ENCODE data around the gene STAG1. TPM values are rescaled to one million over a fixed set of nuclear protein-coding genes. Genes with fewer than 3 reads are reported as not detected.
"Not testable (repeated sequence)": the region's sequence is repeated elsewhere in the genome, so short reads cannot be mapped to it uniquely, and the experiment has no call there.

Gene STAG1
- total RNA-seq, 2 experiments from 2014 or later: 28.0 to 29.7 TPM

DNA sequence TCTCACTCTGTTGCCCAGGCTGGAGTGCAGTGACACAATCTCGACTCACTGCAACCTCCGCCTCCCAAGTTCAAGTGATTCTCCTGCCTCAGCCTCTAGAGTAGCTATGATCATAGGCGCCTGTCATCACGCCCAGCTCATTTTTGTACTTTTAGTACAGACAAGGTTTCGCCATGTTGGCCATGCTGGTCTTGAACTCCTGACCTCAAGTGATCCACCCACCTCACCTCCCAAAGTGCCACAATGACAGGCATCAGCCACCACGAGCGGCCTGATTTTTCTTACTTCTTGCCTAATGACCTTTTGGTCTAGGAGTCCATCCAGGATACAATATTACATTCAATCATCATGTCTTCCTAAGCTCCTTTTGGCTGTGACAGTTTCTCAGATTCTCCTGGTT, 146.0 kb downstream of the STAG1 start:
- H3K27me3 Mint-ChIP-seq (ENCODE audit: low read depth); H3K4me3 Mint-ChIP-seq; H3K9me3 Mint-ChIP-seq; DNase-seq; intact Hi-C loops (cut with micrococcal nuclease); H3K4me1 Mint-ChIP-seq (ENCODE audit: low read depth); H3K27ac Mint-ChIP-seq: not testable (repeated sequence)
- CTCF ChIA-PET: interaction anchor here (0.6 kb wide), 1 partner anchor 528 kb away, joined by 4 read pairs; no protein-coding TSS in a partner anchor
- peaks cover 16% of the 10 kb centered on the region for H3K36me3 Mint-ChIP-seq (ENCODE audit: low read depth)

DNA sequence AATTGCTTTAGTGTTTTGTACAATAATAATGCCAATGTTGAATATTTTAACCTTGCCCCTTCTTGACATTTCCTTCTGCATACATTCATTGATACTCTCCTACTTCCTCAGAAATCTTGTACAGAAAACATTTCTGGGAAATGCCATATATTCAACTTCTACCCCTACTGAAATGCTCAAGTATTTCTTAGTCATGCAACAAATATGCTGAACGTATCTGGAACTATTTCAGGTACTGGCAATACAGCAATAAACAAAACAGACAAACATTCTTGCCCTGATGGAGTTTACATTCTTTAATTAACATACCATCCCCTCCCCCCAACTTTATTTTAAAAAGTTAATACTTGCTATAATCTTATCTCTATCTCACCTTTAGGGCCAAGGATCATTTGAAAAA, 147.2 kb downstream of the STAG1 start:
- Mint-ChIP-seq H3K27ac (no peak overlapping the region), H3K9me3 (no peaks in the 10 kb centered on the region), H3K4me3 (no peak overlapping the region), H3K27me3 (ENCODE audit: low read depth) (no peaks in the 10 kb centered on the region), H3K36me3 (ENCODE audit: low read depth) (peaks cover 16% of the 10 kb centered on the region), H3K4me1 (ENCODE audit: low read depth) (peaks cover 3% of the 10 kb centered on the region)
- intact Hi-C loops (cut with micrococcal nuclease): no loop called here
- CTCF ChIA-PET: no interaction called here
- no peak for DNase-seq

DNA sequence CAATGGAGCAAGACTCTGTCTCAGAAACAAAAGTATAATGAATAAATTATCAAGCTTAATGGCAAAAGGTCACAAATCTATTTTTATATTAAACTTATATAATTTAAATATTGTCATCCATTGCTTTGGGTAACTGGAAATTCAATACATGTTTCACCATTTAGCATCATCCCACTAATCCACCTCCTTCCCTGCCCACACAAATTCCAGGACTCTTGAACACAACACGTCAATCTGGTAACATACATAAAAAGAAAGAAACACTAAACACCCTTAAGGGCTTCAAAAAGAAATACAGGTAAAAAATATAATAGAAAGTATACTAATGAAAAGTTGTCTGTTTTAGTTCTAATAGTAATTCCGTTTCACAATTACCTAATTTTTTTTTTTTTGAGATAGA, 149.4 kb downstream of the STAG1 start:
- no peak for DNase-seq
- no peaks in the 10 kb centered on the region for H3K9me3 Mint-ChIP-seq
- CTCF ChIA-PET: interaction anchor here (0.7 kb wide), 1 partner anchor 12 kb away, joined by 6 read pairs; no protein-coding TSS in a partner anchor
- H3K36me3 Mint-ChIP-seq (ENCODE audit: low read depth): peaks cover 17% of the 10 kb centered on the region
- peaks cover 12% of the 10 kb centered on the region for H3K4me1 Mint-ChIP-seq (ENCODE audit: low read depth)
- H3K4me3 Mint-ChIP-seq: no peak overlapping the region
- intact Hi-C loops (cut with micrococcal nuclease): no loop called here
- H3K27me3 Mint-ChIP-seq (ENCODE audit: low read depth): no peaks in the 10 kb centered on the region
- H3K27ac Mint-ChIP-seq: no peak overlapping the region

DNA sequence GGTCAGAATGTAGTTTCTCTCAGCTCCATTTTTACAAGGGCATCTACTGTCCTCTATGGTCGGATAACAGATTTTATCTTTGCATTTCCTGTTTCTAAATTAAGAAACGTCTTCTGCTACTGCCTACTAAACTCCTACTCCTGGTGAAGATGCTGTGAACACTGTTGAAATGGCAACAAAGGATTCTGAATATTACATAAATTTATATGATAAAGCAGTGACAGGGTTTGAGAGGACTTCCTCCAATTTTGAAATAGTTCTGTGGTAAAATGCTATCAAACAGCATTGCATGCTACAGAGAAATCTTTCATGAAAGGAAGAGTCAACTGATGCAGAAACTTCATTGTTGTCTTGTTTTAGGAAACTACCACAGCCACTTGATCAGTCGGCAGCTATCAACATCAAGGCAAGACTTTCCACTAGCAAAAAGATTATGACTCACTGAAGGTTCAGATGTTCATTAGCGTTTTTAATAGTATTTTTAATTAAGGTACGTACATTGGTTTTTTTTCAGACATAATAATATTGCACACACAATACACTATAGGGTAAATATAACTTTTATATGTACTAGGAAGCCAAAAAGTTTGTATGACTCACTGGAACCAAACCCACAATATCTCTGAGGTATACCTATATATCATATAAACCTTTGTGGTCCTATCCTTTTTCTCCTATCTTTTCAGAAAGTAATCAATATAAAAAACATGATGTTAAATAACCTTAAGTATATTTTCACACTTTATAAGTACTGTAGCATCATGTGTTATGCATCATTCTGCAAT, 156.1 kb downstream of the STAG1 start:
- intact Hi-C loops (cut with micrococcal nuclease): no loop called here
- CTCF ChIA-PET: no interaction called here
- Mint-ChIP-seq H3K36me3 (ENCODE audit: low read depth) (peaks cover 11% of the 10 kb centered on the region), H3K27ac (no peak overlapping the region), H3K4me3 (no peak overlapping the region), H3K9me3 (no peaks in the 10 kb centered on the region), H3K27me3 (ENCODE audit: low read depth) (no peaks in the 10 kb centered on the region), H3K4me1 (ENCODE audit: low read depth) (peaks cover 22% of the 10 kb centered on the region)
- no peak for DNase-seq

DNA sequence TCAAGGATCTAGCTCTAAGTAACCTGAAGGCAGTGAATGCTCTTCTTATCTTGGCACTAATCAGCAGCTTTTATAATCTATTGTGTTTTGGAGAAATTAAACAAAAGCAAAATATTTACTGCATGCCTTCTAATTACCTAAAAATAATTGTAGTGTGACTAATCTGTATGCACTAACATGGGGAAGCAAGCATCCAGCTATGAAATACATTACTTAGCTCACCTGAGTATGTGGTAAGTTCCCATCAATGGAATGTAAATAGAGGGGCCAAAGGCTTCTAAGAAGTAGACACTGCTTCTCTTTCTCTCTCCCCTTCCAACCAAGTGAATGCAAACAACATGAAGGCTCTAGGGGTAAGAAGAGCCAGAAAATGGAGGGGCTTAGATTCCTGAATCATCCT, 165.6 kb downstream of the STAG1 start:
- CTCF ChIA-PET: no interaction called here
- no peak for DNase-seq
- intact Hi-C loops (cut with micrococcal nuclease): no loop called here
- Mint-ChIP-seq H3K27ac (no peak overlapping the region), H3K9me3 (no peaks in the 10 kb centered on the region), H3K27me3 (ENCODE audit: low read depth) (no peaks in the 10 kb centered on the region), H3K4me1 (ENCODE audit: low read depth) (peaks cover 7% of the 10 kb centered on the region), H3K36me3 (ENCODE audit: low read depth) (peaks cover 14% of the 10 kb centered on the region), H3K4me3 (no peak overlapping the region)

DNA sequence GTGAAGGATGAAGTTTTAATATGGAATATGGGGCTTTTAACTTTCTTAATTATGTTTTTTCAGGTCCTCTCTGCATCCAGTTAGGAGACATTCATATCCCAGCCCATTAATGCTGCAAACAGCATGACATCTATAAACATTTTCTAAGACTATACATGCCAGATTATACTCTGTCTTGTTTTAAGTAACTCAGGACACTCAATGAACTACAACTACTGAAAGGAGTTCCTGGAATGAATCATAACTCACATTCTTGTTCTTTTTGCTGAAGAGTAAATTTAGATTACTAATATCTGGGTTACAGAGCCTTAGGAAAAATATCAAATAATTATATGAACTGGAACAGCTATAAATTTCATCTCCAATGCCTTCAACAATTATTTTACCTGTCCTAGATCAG, 167.4 kb downstream of the STAG1 start:
- H3K27me3 Mint-ChIP-seq (ENCODE audit: low read depth): no peaks in the 10 kb centered on the region
- peaks cover 7% of the 10 kb centered on the region for H3K4me1 Mint-ChIP-seq (ENCODE audit: low read depth)
- CTCF ChIA-PET: no interaction called here
- H3K4me3 Mint-ChIP-seq: no peak overlapping the region
- intact Hi-C loops (cut with micrococcal nuclease): no loop called here
- no peaks in the 10 kb centered on the region for H3K9me3 Mint-ChIP-seq
- no peak for DNase-seq
- H3K27ac Mint-ChIP-seq: no peak overlapping the region
- H3K36me3 Mint-ChIP-seq (ENCODE audit: low read depth): peaks cover 14% of the 10 kb centered on the region

DNA sequence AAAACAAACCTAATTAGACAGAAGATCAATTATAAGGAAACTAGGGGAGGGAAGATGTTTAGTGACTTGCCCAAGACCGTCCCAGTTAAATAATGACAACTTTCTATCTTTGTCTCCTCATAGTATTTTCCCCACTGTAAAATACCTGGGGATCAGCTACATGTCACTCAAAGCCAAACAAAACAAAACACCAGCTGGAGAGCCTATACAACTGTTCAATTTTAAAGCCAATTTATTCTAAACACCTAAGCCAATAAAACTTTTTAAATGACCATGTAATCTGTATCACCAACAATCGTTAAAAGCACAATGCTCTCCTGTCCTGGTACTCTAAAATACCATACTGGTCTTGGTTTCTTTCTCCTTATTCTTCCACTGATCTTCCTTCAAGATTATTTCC, 168.4 kb downstream of the STAG1 start:
- no peak overlapping the region for H3K4me3 Mint-ChIP-seq

DNA sequence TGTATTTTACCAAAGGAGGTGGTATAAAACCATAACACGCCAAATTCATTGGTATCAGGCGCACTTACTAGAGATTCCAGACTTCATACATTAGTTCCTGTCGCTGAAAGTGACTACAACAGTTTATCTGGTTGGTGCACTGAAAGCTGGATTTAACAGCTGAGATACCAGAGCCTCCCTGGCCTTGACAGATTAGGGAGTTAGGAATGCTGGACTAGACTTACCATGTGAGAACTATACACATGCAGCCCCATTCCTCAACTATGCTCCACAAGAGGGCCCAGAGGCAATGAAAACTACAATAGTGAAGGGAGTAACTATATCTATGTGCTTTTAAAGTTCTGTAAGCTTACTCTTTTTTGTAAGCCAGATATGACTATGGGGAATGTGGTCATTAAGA, 174.4 kb downstream of the STAG1 start:
- Mint-ChIP-seq H3K27me3 (ENCODE audit: low read depth) (no peaks in the 10 kb centered on the region), H3K27ac (no peak overlapping the region), H3K4me3 (no peak overlapping the region), H3K9me3 (peaks cover 2% of the 10 kb centered on the region), H3K36me3 (ENCODE audit: low read depth) (peaks cover 18% of the 10 kb centered on the region), H3K4me1 (ENCODE audit: low read depth) (no peaks in the 10 kb centered on the region)
- DNase-seq: no peak
- intact Hi-C loops (cut with micrococcal nuclease): no loop called here
- CTCF ChIA-PET: no interaction called here

More for the DNA sequence above, 168.4 kb downstream of the STAG1 start:
- intact Hi-C loops (cut with micrococcal nuclease): no loop called here
- CTCF ChIA-PET: interaction anchor here (0.5 kb wide), 1 partner anchor 26 kb away, joined by 3 read pairs; no protein-coding TSS in a partner anchor
- Mint-ChIP-seq H3K27ac (no peak overlapping the region), H3K9me3 (no peaks in the 10 kb centered on the region), H3K36me3 (ENCODE audit: low read depth) (peaks cover 15% of the 10 kb centered on the region), H3K27me3 (ENCODE audit: low read depth) (no peaks in the 10 kb centered on the region), H3K4me1 (ENCODE audit: low read depth) (peaks cover 7% of the 10 kb centered on the region)
- DNase-seq: no peak

DNA sequence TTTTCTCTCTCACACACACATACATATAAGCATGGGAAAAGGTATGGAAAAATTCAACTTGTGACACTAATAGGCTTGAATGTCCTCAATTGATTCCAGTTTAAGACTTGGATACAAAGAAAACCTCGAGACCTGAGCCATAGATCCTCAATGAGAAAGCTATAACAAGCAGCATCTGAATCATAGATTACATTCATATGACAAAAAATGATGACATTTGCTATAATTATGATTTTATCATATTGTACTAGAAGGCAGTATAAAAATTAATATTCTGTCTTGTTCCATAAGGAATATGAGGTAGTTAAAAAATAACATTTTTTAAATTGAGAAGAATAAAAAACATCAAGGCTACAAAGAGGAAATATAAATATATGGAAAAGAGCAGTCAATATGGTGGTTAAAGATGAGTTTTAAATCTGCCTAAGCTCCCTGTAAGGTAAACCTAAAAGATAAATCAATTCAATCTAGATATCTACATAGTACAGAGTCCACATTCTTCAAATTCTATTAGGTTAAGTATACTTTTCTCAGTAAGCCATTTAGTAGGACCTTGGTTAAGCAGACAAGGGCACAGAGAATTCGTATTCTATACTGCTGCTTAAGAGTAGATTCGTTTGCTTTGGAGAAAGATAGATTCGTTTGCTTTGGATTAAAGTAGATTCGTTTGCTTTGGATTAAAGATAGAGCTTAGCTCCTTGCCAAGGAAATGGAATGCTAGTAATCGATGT, 175.7 kb downstream of the STAG1 start:
- CTCF ChIA-PET: interaction anchor here (1.2 kb wide), 1 partner anchor 176 kb away, joined by 3 read pairs; the partner anchor contains the start of gene STAG1
- H3K27me3 Mint-ChIP-seq (ENCODE audit: low read depth): no peaks in the 10 kb centered on the region
- DNase-seq: no peak
- peaks cover 2% of the 10 kb centered on the region for H3K9me3 Mint-ChIP-seq
- peaks cover 18% of the 10 kb centered on the region for H3K36me3 Mint-ChIP-seq (ENCODE audit: low read depth)
- H3K4me3 Mint-ChIP-seq: no peak overlapping the region
- H3K27ac Mint-ChIP-seq: no peak overlapping the region
- no peaks in the 10 kb centered on the region for H3K4me1 Mint-ChIP-seq (ENCODE audit: low read depth)
- intact Hi-C loops (cut with micrococcal nuclease): no loop called here

DNA sequence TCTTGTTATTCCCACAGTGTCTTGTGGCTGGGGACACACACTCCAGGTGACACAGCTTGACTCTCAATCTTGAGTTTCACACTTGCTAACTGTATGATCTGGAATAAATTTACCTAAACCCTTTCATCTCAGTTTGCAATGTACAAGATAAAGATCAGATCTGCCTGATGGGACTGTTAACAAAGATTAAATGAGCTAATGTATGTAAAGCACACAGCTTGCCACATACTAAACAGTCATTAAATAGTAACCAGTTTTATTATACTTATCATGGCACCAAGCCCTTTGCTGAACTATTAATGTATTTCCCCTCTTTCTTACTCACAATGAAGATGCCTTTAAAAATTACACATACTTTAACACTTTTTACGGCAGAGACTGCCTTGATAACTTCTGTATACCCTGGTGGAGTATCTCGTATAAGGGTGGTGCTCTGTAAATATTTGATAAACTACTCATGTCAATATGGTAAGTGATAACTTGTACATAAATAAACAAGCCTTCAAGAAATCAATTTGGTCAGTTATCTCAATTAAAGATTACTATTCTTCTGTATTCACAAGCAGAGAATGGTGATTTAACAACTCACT, 184.5 kb downstream of the STAG1 start:
- H3K9me3 Mint-ChIP-seq: no peaks in the 10 kb centered on the region
- no peak overlapping the region for H3K27ac Mint-ChIP-seq
- CTCF ChIA-PET: no interaction called here

DNA sequence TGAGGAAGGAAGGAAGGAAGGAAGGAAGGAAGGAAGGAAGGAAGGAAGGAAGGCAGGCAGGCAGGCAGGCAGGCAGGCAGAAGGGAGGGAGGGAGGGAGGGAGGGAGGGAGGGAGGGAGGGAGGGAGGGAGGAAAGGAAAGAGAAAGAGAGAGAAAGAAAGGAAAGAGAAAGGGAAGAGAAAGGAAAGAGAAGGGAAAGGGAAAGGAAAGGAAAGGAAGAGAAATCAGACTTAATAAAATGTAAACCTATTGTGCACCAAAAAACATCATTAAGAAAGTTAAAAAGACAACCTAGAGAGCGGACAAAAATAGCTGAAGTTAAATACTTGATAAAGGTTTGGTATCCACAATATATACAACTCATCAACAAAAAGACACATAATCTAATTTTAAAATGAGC, 187.2 kb downstream of the STAG1 start:
- H3K4me3 Mint-ChIP-seq; DNase-seq; H3K27me3 Mint-ChIP-seq (ENCODE audit: low read depth); H3K27ac Mint-ChIP-seq; intact Hi-C loops (cut with micrococcal nuclease); CTCF ChIA-PET; H3K4me1 Mint-ChIP-seq (ENCODE audit: low read depth); H3K9me3 Mint-ChIP-seq: not testable (repeated sequence)
- peaks cover 16% of the 10 kb centered on the region for H3K36me3 Mint-ChIP-seq (ENCODE audit: low read depth)

More for the DNA sequence above, 184.5 kb downstream of the STAG1 start:
- Mint-ChIP-seq H3K4me1 (ENCODE audit: low read depth) (no peaks in the 10 kb centered on the region), H3K4me3 (no peak overlapping the region), H3K36me3 (ENCODE audit: low read depth) (peaks cover 13% of the 10 kb centered on the region), H3K27me3 (ENCODE audit: low read depth) (no peaks in the 10 kb centered on the region)
- DNase-seq: no peak
- intact Hi-C loops (cut with micrococcal nuclease): no loop called here

DNA sequence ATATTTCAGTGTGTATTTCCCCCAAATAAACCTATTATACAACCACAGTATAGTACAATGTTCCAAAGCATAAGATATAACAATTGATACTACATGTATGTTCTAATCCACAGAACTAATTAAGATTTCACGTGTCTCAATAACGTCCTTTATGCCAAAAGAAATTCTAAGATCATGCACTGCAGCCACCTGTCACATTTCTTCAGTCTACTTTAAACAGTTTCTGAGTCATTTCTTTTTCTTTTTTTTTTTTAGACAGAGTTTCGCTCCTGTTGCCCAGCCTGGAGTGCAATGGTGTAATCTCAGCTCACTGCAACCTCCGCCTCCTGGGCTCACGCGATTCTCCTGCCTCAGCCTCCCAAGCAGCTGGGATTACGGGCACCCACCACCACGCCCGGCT, 190.2 kb downstream of the STAG1 start:
- peaks cover 15% of the 10 kb centered on the region for H3K36me3 Mint-ChIP-seq (ENCODE audit: low read depth)
- intact Hi-C loops (cut with micrococcal nuclease): no loop called here

More for the DNA sequence above, 190.2 kb downstream of the STAG1 start:
- Mint-ChIP-seq H3K27ac (no peak overlapping the region), H3K4me1 (ENCODE audit: low read depth) (no peaks in the 10 kb centered on the region), H3K4me3 (no peak overlapping the region), H3K9me3 (no peaks in the 10 kb centered on the region), H3K27me3 (ENCODE audit: low read depth) (no peaks in the 10 kb centered on the region)
- CTCF ChIA-PET: interaction anchor here (0.8 kb wide), 1 partner anchor 190 kb away, joined by 3 read pairs; the partner anchor contains the start of gene STAG1
- no peak for DNase-seq

Measured in activated naive CD4-positive, alpha-beta T cell treated with anti-CD3 and anti-CD28 coated beads for 36 hours (primary cell).